GM12878 (cell line): ENCODE data around the gene BMP2K. TPM values are rescaled to one million over a fixed set of nuclear protein-coding genes. Genes with fewer than 3 reads are reported as not detected.

Source experiments
- ATAC-seq: fragments of 200-7000 bp; cut with Tn5 transposase; 3 replicates; pipeline ENCODE4 v1.9.1; 2020; ENCODE audit warnings: mild to moderate bottlenecking, moderate library complexity
- BruUV-seq: library from RNA; stranded (reverse); fragments of 400-500 nt; replicated peaks from 2 replicates; lab custom pipeline; 2021; lab: Mats Ljungman, UMichigan
- CTCF ChIA-PET: fragments of 300-600 bp; sonication (Branson Sonifier 250); formaldehyde crosslinking; extraction: SDS; loops from one replicate; lab custom pipeline; 2021; ENCODE audit warnings: inconsistent platforms; lab: Yijun Ruan, JAX
- POLR2A ChIA-PET: fragments of 350-600 bp; formaldehyde crosslinking; extraction: SDS; loops from one replicate; lab custom pipeline; 2021; ENCODE audit warnings: inconsistent platforms; lab: Charles Lee
- RAD21 ChIA-PET: fragments of 300-600 bp; sonication (Branson Sonifier 250); formaldehyde crosslinking; loops from one replicate; lab custom pipeline; 2023; ENCODE audit warnings: antibody characterized with exemption; ENCODE audit not compliant: unreplicated experiment; lab: Charles Lee
- SMC1A ChIA-PET: fragments of 300-600 bp; sonication (Branson Sonifier 250); formaldehyde crosslinking; loops from one replicate; lab custom pipeline; 2023; ENCODE audit not compliant: unreplicated experiment, uncharacterized antibody; lab: Charles Lee
- DNase-seq: peaks from one replicate; pipeline ENCODE4 v3.0.0-alpha.2; 2011; ENCODE audit warnings: low read depth, low spot score
- FAIRE-seq: peaks from 3 replicates; lab custom pipeline; 2011; peaks lifted over from hg19 to GRCh38; lab: Jason Lieb, UNC
- H2AFZ ChIP-seq: 2 replicates; pipeline ENCODE4 v1.6.0; 2011; ENCODE audit warnings: low read depth, low read length, control low read depth; ENCODE audit not compliant: control insufficient read depth
- H3K27ac ChIP-seq: 2 replicates; pipeline ENCODE4 v1.5.1; 2011; ENCODE audit warnings: control low read depth; ENCODE audit not compliant: control insufficient read depth, insufficient read depth
- H3K27me3 ChIP-seq, 2 experiments: replicated peaks in 1 of 2; 2 replicates each; pipeline versions ENCODE4 v1.6.0 to v1.6.1; 2011; ENCODE audit warnings: low read length in 1 of 2; ENCODE audit not compliant: control insufficient read depth in 2 of 2, insufficient read depth in 2 of 2
- H3K36me3 ChIP-seq, 2 experiments: 2 replicates each; pipeline ENCODE4 v1.5.1; 2011; ENCODE audit warnings: low read length in 1 of 2; ENCODE audit not compliant: control insufficient read depth in 2 of 2, insufficient read depth in 2 of 2
- H3K4me1 ChIP-seq: 2 replicates; pipeline ENCODE4 v1.6.1; 2011; ENCODE audit warnings: mild to moderate bottlenecking, low read length, moderate library complexity, mixed read lengths; ENCODE audit not compliant: control insufficient read depth, insufficient read depth
- H3K4me2 ChIP-seq: 2 replicates; pipeline ENCODE4 v1.6.0; 2011; ENCODE audit warnings: control low read depth; ENCODE audit not compliant: control insufficient read depth, insufficient read depth
- H3K4me3 ChIP-seq: fragments of 200-600 bp; sonication (generic); 2 replicates; pipeline ENCODE4 v1.5.1; 2016
- H3K79me2 ChIP-seq: 2 replicates; pipeline ENCODE4 v1.6.0; 2011; ENCODE audit warnings: low read length; ENCODE audit not compliant: control insufficient read depth, insufficient read depth
- H3K9ac ChIP-seq: 2 replicates; pipeline ENCODE4 v1.8.0; 2011; ENCODE audit warnings: low read length, control low read depth, mixed read lengths; ENCODE audit not compliant: control insufficient read depth, insufficient read depth
- H3K9me3 ChIP-seq: replicated peaks from 3 replicates; pipeline ENCODE4 v1.5.1; 2011; ENCODE audit warnings: mild to moderate bottlenecking, low read length; ENCODE audit not compliant: control insufficient read depth, insufficient read depth
- H4K20me1 ChIP-seq: 2 replicates; pipeline ENCODE4 v1.6.0; 2011; ENCODE audit not compliant: control insufficient read depth, insufficient read depth
- BCLAF1 ChIP-seq: fragments of 450-650 bp; IDR thresholded peaks from 2 replicates; pipeline ENCODE4 v1.6.1; 2017; ENCODE audit warnings: antibody characterized with exemption, mild to moderate bottlenecking, moderate library complexity
- CEBPZ ChIP-seq: fragments of 150-350 bp; IDR thresholded peaks from 2 replicates; pipeline ENCODE4 v1.6.1; 2016; ENCODE audit warnings: low read depth, low read length
- CHD2 ChIP-seq: IDR thresholded peaks from 2 replicates; pipeline ENCODE4 v1.6.1; 2011; ENCODE audit warnings: low read depth, low read length, improper control_type of control experiment, borderline replicate concordance
- MLLT1 ChIP-seq: fragments of 450-650 bp; IDR thresholded peaks from 2 replicates; pipeline ENCODE4 v1.6.1; 2016; ENCODE audit warnings: mild to moderate bottlenecking
- PAX8 ChIP-seq: fragments of 450-650 bp; IDR thresholded peaks from 2 replicates; pipeline ENCODE4 v1.6.1; 2017; ENCODE audit warnings: mild to moderate bottlenecking, moderate library complexity
- RCOR1 ChIP-seq: conservative IDR thresholded peaks from 2 replicates; pipeline ENCODE4 v1.6.1; 2012; ENCODE audit warnings: low read depth, low read length, improper control_type of control experiment
- SIN3A ChIP-seq: IDR thresholded peaks from 2 replicates; pipeline ENCODE4 v1.6.1; 2012; ENCODE audit warnings: low read depth, low read length, improper control_type of control experiment
- TCF12 ChIP-seq: IDR thresholded peaks from 2 replicates; pipeline ENCODE4 v1.6.1; 2011; ENCODE audit warnings: low read depth, mild to moderate bottlenecking, low read length
- ZBTB33 ChIP-seq: fragments of 450-650 bp; IDR thresholded peaks from 2 replicates; pipeline ENCODE4 v1.6.1; 2017; ENCODE audit warnings: mild to moderate bottlenecking
- in situ Hi-C: fragments of 300-500 bp; cut with MboI; formaldehyde crosslinking; loops from 9 replicates; pipeline ENCODE4 v1.14.3; 2018; ENCODE audit warnings: mixed read lengths
- intact Hi-C: fragments of 100-400 bp; cut with micrococcal nuclease; formaldehyde crosslinking; loops from one replicate; pipeline ENCODE4 v1.14.2; 2022; ENCODE audit not compliant: unreplicated experiment
- polyA plus RNA-seq, 11 experiments: library from polyadenylated mRNA; depleted of rRNA in 4 of 11; unstranded in 6 of 11; stranded (reverse) in 5 of 11; fragments of >200 nt; fragmentation: Nextera tagmentation in 4 of 11; fragmentation: Illumina TruSeq in 1 of 11; extraction: Ambion mirVana in 4 of 11; extraction: Trizol in 1 of 11; gene quantifications; 1 replicate in 1 of 11; 2 replicates in 10 of 11; pipeline versions ENCODE4 v1.2.1 to v1.2.3, GENCODE V29; 2011 to 2016; ENCODE audit warnings: inconsistent platforms in 2 of 11, missing spikeins in 2 of 11, low read depth in 1 of 11
- total RNA-seq, 4 experiments: library from RNA; depleted of rRNA in 3 of 4; stranded (reverse); fragments of >200 nt in 3 of 4; fragmentation: Illumina TruSeq in 1 of 4; extraction: Trizol in 1 of 4; gene quantifications; 2 replicates each; pipeline versions ENCODE4 v1.2.1 to v1.2.3, GENCODE V29; 2013 to 2021

Gene BMP2K
- total and polyA plus RNA-seq, 10 of the 15 experiments (the other 5 are each of a cell fraction or from before 2014, with no cell fraction given), result 3.3 to 84.6 (median 24.8) TPM

GRCh38 chr4:78885598-78885997, 109.4 kb downstream of the BMP2K start:
- intact Hi-C loops, result no loop called here
- BruUV-seq, result no TSS peak
- H2AFZ ChIP-seq, result no peak overlapping the region
- TF ChIP-seq MLLT1 (no peak), TCF12 (no peak), RCOR1 (no peak), PAX8 (no peak), CEBPZ (no peak), BCLAF1 (no peak), CHD2 (no peak), ZBTB33 (no peak), SIN3A (no peak)
- TF ChIP-seq, all 136 proteins: peak for 0
- no peaks in the 10 kb centered on the region for H3K27me3 ChIP-seq
- no peaks in the 10 kb centered on the region; a peak in 2 of 4 replicates for H3K36me3 ChIP-seq
- DNase-seq (no peak), FAIRE-seq (no peak), ATAC-seq (no peak)
- CTCF ChIA-PET, result interaction anchor here (1.0 kb wide), 1 partner anchor 9 kb away, joined by 3 read pairs; no protein-coding TSS in a partner anchor
- POLR2A ChIA-PET, result no interaction called here
- no peak overlapping the region for H3K27ac ChIP-seq
- H4K20me1 ChIP-seq, result no peaks in the 10 kb centered on the region
- no peak overlapping the region for H3K4me3 ChIP-seq
- RAD21 ChIA-PET, result no interaction called here
- no peak overlapping the region for H3K4me2 ChIP-seq
- H3K4me1 ChIP-seq, result no peaks in the 10 kb centered on the region
- SMC1A ChIA-PET, result no interaction called here
- no peaks in the 10 kb centered on the region for H3K9me3 ChIP-seq
- no peak overlapping the region for H3K9ac ChIP-seq
- H3K79me2 ChIP-seq, result no peaks in the 10 kb centered on the region
- in situ Hi-C loops, result no loop called here
